Measurements from ENCODE around the gene CATSPER4.

Gene CATSPER4

GRCh38 chr1:26163684-26164035 is 26.7 kb upstream of the CATSPER4 start:
- no peak for DNase-seq
- in situ Hi-C loops (cut with HindIII; ENCODE audit: low pct_ligation_motif_present, low pct_unique_long_range_greater_than_20kb, low sequenced_read_pairs): no loop called here

- peak; percentile 42 for DNase-seq
- in situ Hi-C loops (cut with HindIII; ENCODE audit: low pct_ligation_motif_present, low pct_unique_long_range_greater_than_20kb, low sequenced_read_pairs): no loop called here
Observed at GRCh38 chr1:26164036-26164860, 26.2 kb upstream of the CATSPER4 start.

DNA sequence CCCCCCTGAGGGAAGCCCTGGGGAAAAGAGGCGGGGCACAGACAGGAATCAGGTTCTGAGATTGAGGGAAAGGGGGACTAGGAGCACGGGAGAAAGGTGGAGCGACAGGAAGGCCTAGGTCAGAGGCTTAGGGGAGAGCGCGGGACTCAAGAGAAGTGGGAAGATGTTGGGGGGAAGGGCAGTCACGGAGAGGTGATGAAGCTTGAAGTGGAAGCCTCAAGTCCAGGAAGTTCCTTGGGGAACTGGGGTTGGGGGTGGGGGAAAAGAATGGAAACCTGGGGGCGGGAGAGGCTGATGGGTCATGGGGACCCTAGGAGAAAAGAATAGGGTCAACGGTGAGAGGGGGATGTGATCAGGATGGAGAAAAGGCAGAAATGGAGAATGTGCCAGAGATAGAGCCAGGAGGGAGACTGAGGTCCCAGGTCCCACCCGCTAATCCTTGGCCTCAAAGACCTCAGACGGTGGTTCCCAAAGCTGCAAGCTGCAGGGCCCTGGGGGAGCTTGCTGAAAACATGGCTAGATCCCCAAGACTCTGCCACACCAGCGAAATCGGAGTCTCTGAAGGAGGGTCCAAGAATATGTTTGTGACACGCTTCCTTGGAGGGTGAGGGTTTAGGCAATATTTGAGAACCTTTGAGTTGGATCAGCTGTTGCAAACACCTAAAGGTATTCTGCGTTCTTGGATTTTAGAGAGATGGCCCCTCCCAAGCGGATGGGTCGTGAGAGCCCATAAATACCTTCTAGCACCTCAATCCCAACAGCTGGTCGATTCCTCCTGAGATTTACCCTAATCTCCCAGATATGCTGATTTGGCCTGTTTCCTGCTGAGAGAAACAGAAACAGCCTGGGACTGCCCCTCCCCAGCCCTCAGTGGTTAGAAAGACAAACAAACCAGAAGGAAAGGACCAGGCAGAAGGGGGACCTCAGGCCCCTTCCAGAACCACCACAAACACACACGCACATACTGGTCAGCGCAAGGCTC is 25.2 kb upstream of the CATSPER4 start:
- no peak for DNase-seq
- in situ Hi-C loops (cut with HindIII; ENCODE audit: low pct_ligation_motif_present, low pct_unique_long_range_greater_than_20kb, low sequenced_read_pairs): no loop called here

GRCh38 chr1:26166719-26167281 is 23.6 kb upstream of the CATSPER4 start:
- in situ Hi-C loops (cut with HindIII; ENCODE audit: low pct_ligation_motif_present, low pct_unique_long_range_greater_than_20kb, low sequenced_read_pairs): no loop called here
- DNase-seq: no peak

GRCh38 chr1:26168410-26169197 is 21.8 kb upstream of the CATSPER4 start, which contains the start of gene C1orf232:
C1orf232 (minus strand) TSS chr1:26168963; CDS start chr1:26168499, 464 bp downstream.
- DNase-seq: no peak
- in situ Hi-C loops (cut with HindIII; ENCODE audit: low pct_ligation_motif_present, low pct_unique_long_range_greater_than_20kb, low sequenced_read_pairs): no loop called here

- in situ Hi-C loops (cut with HindIII; ENCODE audit: low pct_ligation_motif_present, low pct_unique_long_range_greater_than_20kb, low sequenced_read_pairs): no loop called here
Observed at GRCh38 chr1:26169198-26169554, 21.2 kb upstream of the CATSPER4 start.

DNA sequence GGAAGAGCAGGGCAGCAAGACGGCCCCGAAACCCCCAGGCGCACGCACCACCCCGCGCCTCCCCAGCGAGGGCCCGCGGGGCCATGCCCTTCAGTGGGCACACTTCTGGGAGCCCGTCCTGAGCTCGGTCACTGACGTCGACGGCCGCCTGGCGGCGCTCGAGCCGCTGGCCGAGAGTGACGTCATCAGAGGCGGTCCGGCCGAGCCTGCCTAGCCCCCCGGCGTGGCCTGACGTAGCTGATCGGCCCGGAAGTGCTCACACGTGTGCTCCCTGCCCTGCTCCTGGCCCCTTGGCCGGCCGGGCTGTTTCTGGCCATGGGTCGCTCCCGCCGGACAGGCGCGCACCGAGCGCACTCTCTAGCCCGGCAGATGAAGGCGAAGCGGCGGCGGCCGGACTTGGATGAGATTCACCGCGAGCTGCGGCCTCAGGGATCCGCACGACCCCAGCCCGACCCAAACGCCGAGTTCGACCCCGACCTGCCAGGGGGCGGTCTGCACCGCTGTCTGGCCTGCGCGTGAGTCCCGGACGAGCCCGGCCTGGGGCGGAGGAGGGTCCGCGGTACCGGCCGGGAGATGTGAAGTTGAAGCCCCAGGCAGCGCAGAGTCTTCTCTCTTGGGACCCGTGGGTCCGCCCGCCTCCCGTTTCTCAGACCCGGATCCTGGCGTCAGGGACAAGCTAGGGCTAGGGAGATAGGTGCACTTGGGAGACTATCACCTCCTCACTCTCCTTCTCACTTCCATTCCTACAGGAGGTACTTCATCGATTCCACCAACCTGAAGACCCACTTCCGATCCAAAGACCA is 20.5 kb upstream of the CATSPER4 start, which contains the start of gene ZNF593:
Gene ZNF593, plus strand, starts transcription at position 240 of the 803 bp plus-strand sequence. Its CDS starts 76 bp downstream, at position 316.
- in situ Hi-C loops (cut with HindIII; ENCODE audit: low pct_ligation_motif_present, low pct_unique_long_range_greater_than_20kb, low sequenced_read_pairs): no loop called here
- DNase-seq: peak; percentile 92

More at GRCh38 chr1:26169198-26169554, 21.2 kb upstream of the CATSPER4 start:
- DNase-seq: no peak

- DNase-seq: no peak
- in situ Hi-C loops (cut with HindIII; ENCODE audit: low pct_ligation_motif_present, low pct_unique_long_range_greater_than_20kb, low sequenced_read_pairs): no loop called here
Observed at GRCh38 chr1:26170472-26170821, 20.0 kb upstream of the CATSPER4 start.

- DNase-seq: no peak
- in situ Hi-C loops (cut with HindIII; ENCODE audit: low pct_ligation_motif_present, low pct_unique_long_range_greater_than_20kb, low sequenced_read_pairs): no loop called here
Observed at GRCh38 chr1:26171084-26172072, 19.0 kb upstream of the CATSPER4 start, which contains the start of gene ZNF593OS. ZNF593OS (minus strand) TSS chr1:26171832; CDS start chr1:26171661, 171 bp downstream.

DNA sequence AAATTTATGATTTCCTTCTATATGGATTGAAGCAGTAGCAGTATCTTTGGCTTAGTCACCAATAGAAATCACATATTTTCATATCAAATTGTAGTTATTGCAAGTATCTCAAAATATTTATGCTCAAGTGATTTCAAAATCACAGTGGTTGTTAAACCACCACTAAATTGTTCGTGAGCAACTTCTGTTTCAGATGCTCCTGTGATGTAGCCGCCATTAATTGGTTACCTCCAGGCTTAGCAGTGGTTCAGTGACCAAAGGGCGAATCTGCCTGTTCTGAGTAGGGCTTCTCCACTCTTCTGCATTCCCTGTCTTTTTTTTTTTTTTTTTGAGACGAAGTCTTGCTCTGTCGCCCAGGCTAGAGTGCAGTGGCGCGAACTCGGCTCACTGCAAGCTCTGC is 15.1 kb upstream of the CATSPER4 start:
- DNase-seq: no peak
- in situ Hi-C loops (cut with HindIII; ENCODE audit: low pct_ligation_motif_present, low pct_unique_long_range_greater_than_20kb, low sequenced_read_pairs): no loop called here

DNA sequence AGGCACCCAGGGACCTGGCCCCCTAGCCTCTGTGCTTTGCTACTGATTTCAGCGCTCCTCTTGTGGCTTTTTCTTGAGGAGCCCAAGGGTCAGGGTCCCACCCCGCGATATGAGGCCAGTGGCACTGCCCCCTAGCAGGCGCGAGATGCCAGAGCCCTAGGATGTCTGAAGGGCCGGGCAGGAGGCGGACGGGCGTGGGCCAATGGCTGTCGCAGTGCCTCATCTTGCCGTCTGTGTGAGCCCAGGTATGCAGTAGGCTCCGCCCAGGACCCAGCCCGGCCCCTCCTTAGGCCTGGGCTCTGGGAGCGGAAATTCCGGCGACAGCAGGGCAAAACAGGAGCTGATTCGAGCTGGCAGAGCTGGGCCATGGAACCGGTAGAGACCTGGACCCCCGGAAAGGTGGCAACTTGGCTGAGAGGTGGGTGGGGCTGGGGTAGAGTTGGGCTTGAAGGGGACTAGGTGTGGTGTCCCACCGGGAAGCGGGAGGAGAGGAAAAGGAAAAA is 13.2 kb upstream of the CATSPER4 start, which contains the start of gene CNKSR1:
Gene CNKSR1, plus strand, starts transcription at position 310 of the 503 bp plus-strand sequence. Its CDS starts 57 bp downstream, at position 367.
- no peak for DNase-seq
- in situ Hi-C loops (cut with HindIII; ENCODE audit: low pct_ligation_motif_present, low pct_unique_long_range_greater_than_20kb, low sequenced_read_pairs): no loop called here

DNA sequence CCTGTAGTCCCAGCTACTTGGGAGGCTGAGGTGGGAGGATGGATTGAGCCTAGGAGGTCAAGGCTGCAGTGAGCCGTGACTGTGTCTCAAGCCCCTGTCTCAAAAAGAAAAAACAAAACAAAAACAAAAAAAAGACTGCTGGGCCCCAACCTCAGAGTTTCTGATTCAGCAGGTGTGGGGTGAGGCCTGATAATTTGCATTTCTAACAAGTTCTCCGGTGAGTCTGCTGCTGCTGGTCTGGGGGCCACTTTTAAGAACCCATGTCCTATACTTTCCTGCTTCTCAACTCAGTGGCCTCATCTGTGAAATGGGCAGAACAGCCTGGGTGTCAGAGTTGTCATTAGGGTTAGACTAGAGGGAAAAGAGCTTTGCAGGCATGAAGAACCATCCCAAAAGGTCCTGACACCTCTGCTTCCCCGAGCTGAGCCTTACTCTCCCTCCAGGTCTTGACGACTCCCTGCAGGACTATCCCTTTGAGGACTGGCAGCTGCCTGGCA is 10.3 kb upstream of the CATSPER4 start:
- in situ Hi-C loops (cut with HindIII; ENCODE audit: low pct_ligation_motif_present, low pct_unique_long_range_greater_than_20kb, low sequenced_read_pairs): no loop called here
- no peak for DNase-seq

- no peak for DNase-seq
- in situ Hi-C loops (cut with HindIII; ENCODE audit: low pct_ligation_motif_present, low pct_unique_long_range_greater_than_20kb, low sequenced_read_pairs): no loop called here
Observed at GRCh38 chr1:26181586-26182382, 8.6 kb upstream of the CATSPER4 start.

DNA sequence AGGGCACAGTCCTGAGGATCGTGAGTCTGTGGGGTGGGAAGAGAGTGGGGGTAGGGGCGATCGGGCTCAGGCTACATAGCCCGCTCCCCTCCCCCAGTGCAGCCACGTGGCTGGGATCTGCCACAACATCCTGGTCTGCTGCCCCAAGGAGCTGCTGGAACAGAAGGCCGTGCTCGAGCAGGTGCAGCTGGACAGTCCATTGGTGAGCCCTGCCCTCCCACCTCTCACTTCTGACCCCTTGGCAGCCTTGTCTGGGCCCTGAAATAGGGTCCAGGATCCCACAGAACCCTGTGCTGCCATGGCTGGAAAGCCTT is 8.1 kb upstream of the CATSPER4 start:
- in situ Hi-C loops (cut with HindIII; ENCODE audit: low pct_ligation_motif_present, low pct_unique_long_range_greater_than_20kb, low sequenced_read_pairs): no loop called here
- DNase-seq: no peak

GRCh38 chr1:26184086-26184485 is 6.3 kb upstream of the CATSPER4 start:
- in situ Hi-C loops (cut with HindIII; ENCODE audit: low pct_ligation_motif_present, low pct_unique_long_range_greater_than_20kb, low sequenced_read_pairs): no loop called here

More at GRCh38 chr1:26184086-26184485, 6.3 kb upstream of the CATSPER4 start:
- no peak for DNase-seq

All from ACHN (cell line).